ENCODE measurements around the gene UGT1A4.
"Not testable (repeated sequence)": the region's sequence is repeated elsewhere in the genome, so short reads cannot be mapped to it uniquely, and the experiment has no call there.

The UGT1A4 gene

DNA sequence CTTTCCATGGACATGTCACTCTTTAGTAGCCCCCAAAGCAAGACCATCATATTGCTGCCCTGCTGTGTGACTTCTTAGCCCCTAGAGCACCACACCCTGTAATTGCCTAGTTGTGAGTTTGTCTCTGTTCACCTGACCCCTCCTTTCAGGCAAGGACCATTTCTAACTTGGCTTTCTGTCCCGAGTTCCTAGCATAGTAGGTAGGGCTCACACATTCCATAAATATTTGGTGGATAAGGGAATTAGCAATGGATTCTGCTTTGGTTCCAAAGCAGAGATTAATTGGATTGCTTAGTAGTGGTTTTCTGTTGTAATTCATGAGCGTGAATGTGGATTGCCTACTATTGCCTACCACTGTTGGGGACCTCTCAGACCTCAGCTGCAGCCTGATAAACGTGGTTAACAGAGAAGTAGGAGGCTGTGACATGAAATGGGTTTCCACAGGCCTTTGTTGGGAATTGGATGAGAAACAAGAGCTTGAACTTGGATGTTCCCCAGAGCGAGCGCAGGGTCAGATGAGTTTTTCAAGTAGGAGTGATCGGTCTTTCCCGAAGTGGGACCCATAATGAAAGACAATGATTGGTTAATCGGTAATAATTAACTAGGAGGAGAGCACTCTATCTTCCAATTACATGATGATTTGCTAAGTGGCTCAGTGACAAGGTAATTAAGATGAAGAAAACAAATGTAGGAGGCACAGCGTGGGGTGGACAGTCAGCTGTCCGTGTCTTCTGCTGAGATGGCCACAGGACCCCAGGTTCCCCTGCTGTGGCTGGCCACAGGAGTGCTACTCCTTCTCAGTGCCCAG is 28.1 kb downstream of the UGT1A4 start:
- DNase-seq (ENCODE audit: low read depth in 2 of 2, low spot score in 1 of 2), result no peak

DNA sequence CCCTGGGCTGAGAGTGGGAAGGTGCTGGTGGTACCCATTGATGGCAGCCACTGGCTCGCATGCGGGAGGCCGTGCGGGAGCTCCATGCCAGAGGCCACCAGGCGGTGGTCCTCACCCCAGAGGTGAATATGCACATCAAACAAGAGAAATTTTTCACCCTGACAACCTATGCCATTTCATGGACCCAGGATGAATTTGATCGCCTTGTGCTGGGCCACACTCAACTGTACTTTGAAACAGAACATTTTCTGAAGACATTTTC is 28.7 kb downstream of the UGT1A4 start:
- no peak for DNase-seq (ENCODE audit: low read depth in 2 of 2, low spot score in 1 of 2)

- DNase-seq (ENCODE audit: low read depth in 2 of 2, low spot score in 1 of 2), result not testable (repeated sequence)
Measured at GRCh38 chr2:233750689-233751088, 32.2 kb downstream of the UGT1A4 start.

GRCh38 chr2:233751212-233752009 is 32.9 kb downstream of the UGT1A4 start:
- not testable (repeated sequence) for DNase-seq (ENCODE audit: low read depth in 2 of 2, low spot score in 1 of 2)

DNA sequence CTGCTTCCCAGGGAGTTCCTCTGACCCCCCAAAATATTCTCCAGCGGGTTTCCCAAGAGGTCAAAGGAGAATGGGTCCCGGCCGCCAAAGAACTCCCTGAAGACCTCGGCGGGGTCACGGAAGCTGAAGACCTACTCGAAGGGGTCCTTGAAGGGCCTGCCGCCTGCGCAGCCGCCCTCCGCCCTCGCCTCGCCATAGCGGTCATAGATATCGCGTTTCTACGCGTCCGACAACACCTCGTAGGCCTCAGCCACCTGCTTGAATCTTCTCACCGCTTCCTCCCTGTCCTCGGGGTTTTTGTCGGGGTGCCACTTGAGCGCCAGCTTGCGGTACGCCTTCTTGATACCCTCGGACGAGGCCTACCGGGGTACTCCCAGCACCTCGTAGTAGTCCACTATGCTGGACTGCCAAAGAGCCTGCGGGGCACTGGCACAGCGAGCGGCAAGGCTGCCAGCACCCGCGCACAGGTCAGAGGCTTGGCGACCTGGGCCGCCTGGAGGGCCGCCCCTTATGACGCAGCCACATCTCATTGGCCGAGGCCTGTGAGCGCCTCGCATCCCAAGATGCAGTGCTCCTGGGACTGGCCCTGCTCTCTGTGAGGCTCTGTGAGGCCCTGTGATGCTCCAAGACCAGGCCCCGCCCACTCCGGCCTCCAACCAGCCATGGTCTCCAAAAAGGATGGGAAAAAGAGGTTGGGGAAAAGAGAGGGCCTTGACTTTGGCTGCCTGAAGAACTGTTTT is 36.5 kb downstream of the UGT1A4 start:
- DNase-seq (ENCODE audit: low read depth in 2 of 2, low spot score in 1 of 2), result no peak

DNA sequence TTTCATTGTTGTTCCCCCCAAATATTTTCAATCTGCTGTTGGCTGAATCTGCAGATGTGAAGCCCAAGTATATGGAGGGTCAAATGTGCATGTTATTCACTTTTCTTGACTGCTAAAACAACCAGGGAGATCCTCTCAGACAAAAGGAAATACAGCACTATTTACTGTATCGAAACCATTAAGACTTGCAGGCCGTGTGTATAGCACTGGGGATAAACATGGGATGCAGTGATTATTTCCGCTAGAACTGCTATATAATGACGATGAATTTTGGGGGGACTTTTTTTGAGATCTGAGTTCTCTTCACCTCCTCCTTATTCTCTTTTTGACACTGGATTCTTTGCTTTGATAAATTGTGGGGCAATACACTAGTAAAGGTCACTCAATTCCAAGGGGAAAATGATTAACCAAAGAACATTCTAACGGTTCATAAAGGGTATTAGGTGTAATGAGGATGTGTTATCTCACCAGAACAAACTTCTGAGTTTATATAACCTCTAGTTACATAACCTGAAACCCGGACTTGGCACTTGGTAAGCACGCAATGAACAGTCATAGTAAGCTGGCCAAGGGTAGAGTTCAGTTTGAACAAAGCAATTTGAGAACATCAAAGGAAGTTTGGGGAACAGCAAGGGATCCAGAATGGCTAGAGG is 38.0 kb downstream of the UGT1A4 start:
- no peak for DNase-seq (ENCODE audit: low read depth in 2 of 2, low spot score in 1 of 2)

GRCh38 chr2:233758141-233758540 is 39.6 kb downstream of the UGT1A4 start:
- DNase-seq (ENCODE audit: low read depth in 2 of 2, low spot score in 1 of 2), result no peak

DNA sequence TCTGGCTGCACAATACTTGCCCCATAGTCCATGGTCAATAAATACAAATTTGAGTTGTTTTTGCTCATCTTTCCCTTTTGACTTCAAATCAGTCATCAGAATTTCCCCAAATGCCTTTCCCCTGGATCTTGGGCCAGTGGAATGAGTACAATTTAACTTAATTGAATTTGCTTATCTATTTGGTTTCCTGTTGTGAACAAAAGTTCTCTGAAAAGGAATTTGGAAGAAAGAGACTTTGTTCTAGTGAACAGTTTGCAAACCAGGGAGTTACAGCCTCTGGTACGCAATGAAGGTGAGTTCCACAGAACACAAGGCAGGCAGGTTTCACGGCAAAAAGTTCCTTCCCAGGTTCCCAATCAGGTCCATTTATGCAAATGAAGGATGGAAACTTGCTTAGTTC is 40.3 kb downstream of the UGT1A4 start:
- no peak for DNase-seq (ENCODE audit: low read depth in 2 of 2, low spot score in 1 of 2)

- no peak for DNase-seq (ENCODE audit: low read depth in 2 of 2, low spot score in 1 of 2)
Measured at GRCh38 chr2:233760043-233760442, 41.5 kb downstream of the UGT1A4 start, which contains the start of gene UGT1A1. UGT1A1 (plus strand) TSS chr2:233760270; CDS start chr2:233760288, 18 bp downstream.

DNA sequence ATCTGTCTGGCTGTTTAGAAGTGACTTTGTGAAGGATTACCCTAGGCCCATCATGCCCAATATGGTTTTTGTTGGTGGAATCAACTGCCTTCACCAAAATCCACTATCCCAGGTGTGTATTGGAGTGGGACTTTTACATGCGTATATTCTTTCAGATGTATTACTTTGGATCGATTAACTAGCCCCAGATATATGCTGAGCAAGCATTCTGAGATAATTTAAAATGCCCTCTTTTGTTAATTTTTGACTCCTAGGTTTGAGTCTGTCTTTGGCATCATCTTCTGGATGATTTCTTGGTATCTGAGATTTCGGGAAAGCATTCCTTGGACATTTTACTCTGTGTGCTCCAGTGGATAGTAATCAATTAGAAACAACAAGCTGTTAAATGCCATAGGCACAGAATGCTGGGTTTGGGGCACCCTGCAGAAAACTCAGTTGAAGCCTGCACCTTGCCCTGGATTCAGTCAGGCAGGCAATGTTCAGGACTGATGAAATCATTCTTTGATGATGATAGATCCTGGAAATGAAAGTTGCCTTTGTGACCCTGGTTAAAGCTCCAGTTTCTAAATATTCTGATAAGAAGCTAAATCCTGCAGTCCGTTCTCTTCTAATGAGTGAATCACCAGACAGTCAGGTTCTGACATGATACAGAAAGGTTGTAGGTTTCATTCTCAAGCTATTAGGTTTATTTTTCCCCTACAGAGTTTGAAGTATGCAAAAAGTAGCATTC is 42.7 kb downstream of the UGT1A4 start:
- no peak for DNase-seq (ENCODE audit: low read depth in 2 of 2, low spot score in 1 of 2)

GRCh38 chr2:233764264-233764663 is 45.7 kb downstream of the UGT1A4 start:
- DNase-seq (ENCODE audit: low read depth in 2 of 2, low spot score in 1 of 2), result no peak

DNA sequence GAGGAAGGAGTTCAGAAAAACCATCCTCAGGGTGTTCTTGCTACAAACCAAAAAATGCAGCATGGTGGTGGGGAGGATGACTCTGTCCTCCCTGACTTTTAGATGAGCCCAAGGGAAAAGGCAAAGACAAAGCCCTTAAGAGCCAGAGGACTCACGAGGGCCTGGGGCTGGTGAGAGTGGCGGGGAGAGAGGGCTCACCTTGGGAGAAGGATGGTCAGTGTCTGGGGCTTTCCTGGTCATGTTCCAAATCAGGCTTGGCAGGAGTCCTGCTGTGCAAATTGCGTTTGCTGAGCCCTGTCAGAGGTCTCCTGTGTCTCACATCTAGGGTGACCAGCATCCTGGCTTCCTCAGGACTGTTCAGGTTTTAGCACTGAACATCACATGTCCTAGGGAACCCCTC is 46.2 kb downstream of the UGT1A4 start:
- DNase-seq (ENCODE audit: low read depth in 2 of 2, low spot score in 1 of 2), result no peak

GRCh38 chr2:233766416-233766815 is 47.9 kb downstream of the UGT1A4 start:
- no peak for DNase-seq (ENCODE audit: low read depth in 2 of 2, low spot score in 1 of 2)

DNA sequence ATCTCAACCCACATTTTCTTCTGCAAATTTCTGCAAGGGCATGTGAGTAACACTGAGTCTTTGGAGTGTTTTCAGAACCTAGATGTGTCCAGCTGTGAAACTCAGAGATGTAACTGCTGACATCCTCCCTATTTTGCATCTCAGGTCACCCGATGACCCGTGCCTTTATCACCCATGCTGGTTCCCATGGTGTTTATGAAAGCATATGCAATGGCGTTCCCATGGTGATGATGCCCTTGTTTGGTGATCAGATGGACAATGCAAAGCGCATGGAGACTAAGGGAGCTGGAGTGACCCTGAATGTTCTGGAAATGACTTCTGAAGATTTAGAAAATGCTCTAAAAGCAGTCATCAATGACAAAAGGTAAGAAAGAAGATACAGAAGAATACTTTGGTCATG is 49.5 kb downstream of the UGT1A4 start:
- no peak for DNase-seq (ENCODE audit: low read depth in 2 of 2, low spot score in 1 of 2)

GRCh38 chr2:233769260-233769659 is 50.7 kb downstream of the UGT1A4 start:
- DNase-seq (ENCODE audit: low read depth in 2 of 2, low spot score in 1 of 2), result no peak

DNA sequence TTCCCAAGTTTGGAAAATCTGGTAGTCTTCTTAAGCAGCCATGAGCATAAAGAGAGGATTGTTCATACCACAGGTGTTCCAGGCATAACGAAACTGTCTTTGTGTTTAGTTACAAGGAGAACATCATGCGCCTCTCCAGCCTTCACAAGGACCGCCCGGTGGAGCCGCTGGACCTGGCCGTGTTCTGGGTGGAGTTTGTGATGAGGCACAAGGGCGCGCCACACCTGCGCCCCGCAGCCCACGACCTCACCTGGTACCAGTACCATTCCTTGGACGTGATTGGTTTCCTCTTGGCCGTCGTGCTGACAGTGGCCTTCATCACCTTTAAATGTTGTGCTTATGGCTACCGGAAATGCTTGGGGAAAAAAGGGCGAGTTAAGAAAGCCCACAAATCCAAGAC is 53.6 kb downstream of the UGT1A4 start:
- DNase-seq (ENCODE audit: low read depth in 2 of 2, low spot score in 1 of 2), result no peak

GRCh38 chr2:233772583-233772982 is 54.0 kb downstream of the UGT1A4 start:
- DNase-seq (ENCODE audit: low read depth in 2 of 2, low spot score in 1 of 2), result no peak

- no peak for DNase-seq (ENCODE audit: low read depth in 2 of 2, low spot score in 1 of 2)
Measured at GRCh38 chr2:233773854-233774253, 55.3 kb downstream of the UGT1A4 start.

GRCh38 chr2:233775414-233775813 is 56.9 kb downstream of the UGT1A4 start:
- DNase-seq (ENCODE audit: low read depth in 2 of 2, low spot score in 1 of 2), result no peak

GRCh38 chr2:233778030-233778429 is 59.5 kb downstream of the UGT1A4 start, which contains the start of gene MROH2A:
MROH2A (plus strand) TSS chr2:233778330; CDS start chr2:233779359, 1,029 bp downstream.
- DNase-seq (ENCODE audit: low read depth in 2 of 2, low spot score in 1 of 2), result no peak

GRCh38 chr2:233779722-233780121 is 61.2 kb downstream of the UGT1A4 start:
- DNase-seq (ENCODE audit: low read depth in 2 of 2, low spot score in 1 of 2), result no peak
